ENCODE results near the gene SERPINA10. TPM values are rescaled to one million over a fixed set of nuclear protein-coding genes. Genes with fewer than 3 reads are reported as not detected.
A peak's percentile ranks its signal among the peaks of the same experiment; 100 is the strongest.

The SERPINA10 gene
- total and polyA plus RNA-seq, 2 of the 13 experiments (the other 11 are each of a cell fraction or from before 2014, with no cell fraction given) = 20.1 to 20.2 TPM

DNA sequence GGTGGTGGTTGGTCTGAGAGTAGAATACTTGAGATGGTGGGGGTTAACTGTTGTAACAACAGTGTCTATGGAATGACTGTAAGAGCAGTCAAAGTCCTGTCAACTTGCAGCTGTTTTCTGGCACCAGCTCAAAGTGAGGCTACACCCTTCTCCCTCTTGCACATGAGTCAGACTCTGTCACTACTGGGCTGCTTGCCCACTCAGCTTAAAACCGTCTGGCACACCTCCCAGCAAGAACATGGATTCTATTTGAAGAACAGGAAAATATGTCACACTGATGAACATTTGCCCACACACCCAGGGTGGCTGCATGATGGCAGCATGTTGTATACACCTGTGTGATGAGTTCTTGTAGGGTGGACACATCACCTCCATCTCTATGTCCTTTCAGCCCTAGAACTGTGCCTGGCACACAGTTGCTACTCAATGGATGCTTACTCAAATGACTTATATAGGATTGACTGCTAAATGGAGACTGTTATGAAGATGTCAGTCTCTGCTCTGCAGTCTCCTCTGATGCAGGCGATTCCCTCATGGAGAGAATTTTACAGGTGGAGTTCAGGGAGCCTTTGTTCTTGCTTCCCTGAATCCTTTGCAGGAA is 49.4 kb upstream of the SERPINA10 start (continued):
- no peak for TF ChIP-seq SRF (IDR thresholded peaks at IDR 0.05; ENCODE audit: low read depth, low read length)

DNA sequence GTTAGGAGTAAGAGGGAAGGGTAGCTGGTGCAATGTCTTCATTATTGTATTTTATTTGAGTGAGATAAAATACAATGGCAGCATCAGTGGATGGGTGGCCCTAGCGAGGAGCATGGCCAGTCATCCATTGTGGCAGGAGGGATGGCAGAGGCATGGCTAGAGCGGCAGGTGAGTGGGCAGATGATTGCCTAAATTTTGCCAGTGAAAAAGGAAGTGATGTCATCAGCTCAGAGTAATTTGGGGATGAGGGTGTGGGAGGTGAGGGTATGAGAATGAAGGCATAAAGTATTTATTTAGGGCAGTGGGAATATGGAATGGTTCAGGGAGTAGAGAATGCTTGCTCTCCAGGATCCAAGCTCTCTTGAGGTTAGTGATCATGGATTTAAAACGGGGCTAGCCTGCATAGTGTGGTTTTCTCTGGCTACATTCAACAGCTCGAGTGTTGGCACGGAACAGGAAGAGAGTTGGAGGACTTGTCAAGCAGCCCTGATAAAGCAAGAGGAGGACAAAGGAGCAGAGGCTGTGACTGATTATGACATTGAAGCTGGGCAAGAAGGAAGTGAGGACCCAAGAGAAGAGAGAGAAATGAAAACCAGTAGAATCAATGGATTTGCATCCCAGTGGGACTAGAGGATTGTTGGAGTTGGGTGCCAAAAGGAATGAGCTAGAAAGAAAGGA is 48.7 kb upstream of the SERPINA10 start:
- TF ChIP-seq CREB1 (IDR thresholded peaks at IDR 0.05) = peak; percentile 55; the same call in 1 of the 2 replicates
- no peak for TF ChIP-seq CREB1 (CRISPR knock-in tag; IDR thresholded peaks at IDR 0.05)
- TF ChIP-seq SP2 (CRISPR knock-in tag; IDR thresholded peaks at IDR 0.05) = no peak
- no peak for TF ChIP-seq PLRG1 (conservative IDR thresholded peaks at IDR 0.05)
- TF ChIP-seq ATF7 (IDR thresholded peaks at IDR 0.05) = peak; percentile 82
- TF ChIP-seq ATF7 (CRISPR knock-in tag; IDR thresholded peaks at IDR 0.05) = no peak
- TF ChIP-seq ZNF550 (CRISPR knock-in tag; IDR thresholded peaks at IDR 0.05; ENCODE audit: borderline replicate concordance) = no peak
- TF ChIP-seq, protein P1, sequence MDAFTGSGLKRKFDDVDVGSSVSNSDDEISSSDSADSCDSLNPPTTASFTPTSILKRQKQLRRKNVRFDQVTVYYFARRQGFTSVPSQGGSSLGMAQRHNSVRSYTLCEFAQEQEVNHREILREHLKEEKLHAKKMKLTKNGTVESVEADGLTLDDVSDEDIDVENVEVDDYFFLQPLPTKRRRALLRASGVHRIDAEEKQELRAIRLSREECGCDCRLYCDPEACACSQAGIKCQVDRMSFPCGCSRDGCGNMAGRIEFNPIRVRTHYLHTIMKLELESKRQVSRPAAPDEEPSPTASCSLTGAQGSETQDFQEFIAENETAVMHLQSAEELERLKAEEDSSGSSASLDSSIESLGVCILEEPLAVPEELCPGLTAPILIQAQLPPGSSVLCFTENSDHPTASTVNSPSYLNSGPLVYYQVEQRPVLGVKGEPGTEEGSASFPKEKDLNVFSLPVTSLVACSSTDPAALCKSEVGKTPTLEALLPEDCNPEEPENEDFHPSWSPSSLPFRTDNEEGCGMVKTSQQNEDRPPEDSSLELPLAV (CRISPR knock-in tag; conservative IDR thresholded peaks at IDR 0.05; ENCODE audit: low read depth) = no peak
- TF ChIP-seq, protein P2, sequence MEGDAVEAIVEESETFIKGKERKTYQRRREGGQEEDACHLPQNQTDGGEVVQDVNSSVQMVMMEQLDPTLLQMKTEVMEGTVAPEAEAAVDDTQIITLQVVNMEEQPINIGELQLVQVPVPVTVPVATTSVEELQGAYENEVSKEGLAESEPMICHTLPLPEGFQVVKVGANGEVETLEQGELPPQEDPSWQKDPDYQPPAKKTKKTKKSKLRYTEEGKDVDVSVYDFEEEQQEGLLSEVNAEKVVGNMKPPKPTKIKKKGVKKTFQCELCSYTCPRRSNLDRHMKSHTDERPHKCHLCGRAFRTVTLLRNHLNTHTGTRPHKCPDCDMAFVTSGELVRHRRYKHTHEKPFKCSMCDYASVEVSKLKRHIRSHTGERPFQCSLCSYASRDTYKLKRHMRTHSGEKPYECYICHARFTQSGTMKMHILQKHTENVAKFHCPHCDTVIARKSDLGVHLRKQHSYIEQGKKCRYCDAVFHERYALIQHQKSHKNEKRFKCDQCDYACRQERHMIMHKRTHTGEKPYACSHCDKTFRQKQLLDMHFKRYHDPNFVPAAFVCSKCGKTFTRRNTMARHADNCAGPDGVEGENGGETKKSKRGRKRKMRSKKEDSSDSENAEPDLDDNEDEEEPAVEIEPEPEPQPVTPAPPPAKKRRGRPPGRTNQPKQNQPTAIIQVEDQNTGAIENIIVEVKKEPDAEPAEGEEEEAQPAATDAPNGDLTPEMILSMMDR (CRISPR knock-in tag; IDR thresholded peaks at IDR 0.05) = no peak
- no peaks in the 10 kb centered on the region for H4K20me1 ChIP-seq (ENCODE audit: insufficient read depth, low read length)
- H3K9ac ChIP-seq (ENCODE audit: insufficient read depth, low read depth, low read length) = no peak overlapping the region
- H3K36me3 ChIP-seq (replicated peaks in 1 of 2; ENCODE audit: control insufficient read depth in 1 of 2, insufficient read depth in 2 of 2, low read length in 2 of 2) = no peaks in the 10 kb centered on the region
- no peak overlapping the region for H3K27ac ChIP-seq (ENCODE audit: extremely low read length, insufficient read depth, low read length)
- in situ Hi-C loops (cut with HindIII; ENCODE audit: extremely low pct_ligation_motif_present, low pct_unique_long_range_greater_than_20kb) (no loop called here), intact Hi-C loops (cut with micrococcal nuclease; ENCODE audit: unreplicated experiment) (loop anchor here (2.0 kb wide), 1 partner anchor 19 kb away; the partner anchor contains the start of gene SERPINA6)
- ChIA-PET CTCF (ENCODE audit: low intra/inter-chr PET ratio, low total read pairs) (no interaction called here), POLR2A (interaction anchor here (0.7 to 3.3 kb wide), 12 partner anchors 8 to 257 kb away, joined by 3 to 13 read pairs (median 4); partner anchors contain the start of genes SERPINA1, SERPINA10 and SERPINA6)
- no TSS peak for BruUV-seq (replicated peaks)
- H3K79me2 ChIP-seq (ENCODE audit: insufficient read depth, low read length) = no peaks in the 10 kb centered on the region
- FAIRE-seq = no peak
- no peak for DNase-seq (ENCODE audit: low spot score)
- peak overlapping the region; percentile 13; the same call in 1 of the 2 replicates for H3K4me2 ChIP-seq (ENCODE audit: low read depth, low read length)
- H3K27me3 ChIP-seq (ENCODE audit: control insufficient read depth in 1 of 2, insufficient read depth in 2 of 2, low read length in 2 of 2) = no peaks in the 10 kb centered on the region; a peak in 1 of 5 replicates
- ATAC-seq = no peak
- no peak overlapping the region for H3K4me3 ChIP-seq (replicated peaks in 1 of 3; ENCODE audit: insufficient read depth in 1 of 3, low read depth in 2 of 3, low read length in 3 of 3)
- H3K4me1 ChIP-seq (ENCODE audit: insufficient read depth, low read length) = peaks cover 89% of the 10 kb centered on the region
- H2AFZ ChIP-seq (ENCODE audit: low read length) = no peak overlapping the region
- H3K9me3 ChIP-seq (ENCODE audit: low read length) = no peaks in the 10 kb centered on the region
- WGBS (ENCODE audit: low lambda C conversion rate) = 90% methylated on average over 5 of the region's 5 CpGs

All from HepG2 (cell line).